Right hindlimb (tissue), 1 donor: ENCODE data around the gene DTWD2.
"Not testable (repeated sequence)": the region's sequence is repeated elsewhere in the genome, so short reads cannot be mapped to it uniquely, and the experiment has no call there.

ENCODE experiments used
- DNase-seq: peaks from one replicate; pipeline ENCODE4 v3.0.0-alpha.2; 2018

DTWD2 gene

GRCh38 chr5:118857700-118858099 is 130.6 kb downstream of the DTWD2 start:
- no peak for DNase-seq

GRCh38 chr5:118854819-118855218 is 133.5 kb downstream of the DTWD2 start:
- DNase-seq, result no peak

- DNase-seq, result not testable (repeated sequence)
These were observed 136.6 kb downstream of the DTWD2 start for GRCh38 chr5:118851785-118852184.

GRCh38 chr5:118849507-118849906 is 138.8 kb downstream of the DTWD2 start:
- not testable (repeated sequence) for DNase-seq

GRCh38 chr5:118844351-118844750 is 144.0 kb downstream of the DTWD2 start:
- DNase-seq, result no peak

GRCh38 chr5:118834710-118835109 is 153.6 kb downstream of the DTWD2 start:
- DNase-seq, result no peak

GRCh38 chr5:118832974-118833373 is 155.4 kb downstream of the DTWD2 start:
- no peak for DNase-seq

- no peak for DNase-seq
These were observed 163.1 kb downstream of the DTWD2 start for GRCh38 chr5:118825226-118825625.

GRCh38 chr5:118818604-118819003 is 169.7 kb downstream of the DTWD2 start:
- DNase-seq, result no peak

- DNase-seq, result no peak
These were observed 179.9 kb downstream of the DTWD2 start for GRCh38 chr5:118808441-118808840.

GRCh38 chr5:118806571-118806970 is 181.8 kb downstream of the DTWD2 start:
- no peak for DNase-seq

- no peak for DNase-seq
These were observed 186.0 kb downstream of the DTWD2 start for GRCh38 chr5:118802335-118802734.

GRCh38 chr5:118796081-118796480 is 192.3 kb downstream of the DTWD2 start:
- no peak for DNase-seq

GRCh38 chr5:118794281-118794680 is 194.1 kb downstream of the DTWD2 start:
- DNase-seq, result no peak

GRCh38 chr5:118793652-118794051 is 194.7 kb downstream of the DTWD2 start:
- no peak for DNase-seq

- no peak for DNase-seq
These were observed 195.3 kb downstream of the DTWD2 start for GRCh38 chr5:118793091-118793490.

GRCh38 chr5:118791926-118792734 is 196.2 kb downstream of the DTWD2 start:
- peak; percentile 61 for DNase-seq

- DNase-seq, result no peak
These were observed 199.0 kb downstream of the DTWD2 start for GRCh38 chr5:118789366-118789765.

- no peak for DNase-seq
These were observed 200.0 kb downstream of the DTWD2 start for GRCh38 chr5:118788351-118788750.
